ENCODE results near the gene POLN.

GRCh38 chr4:2077537-2078460, 164.1 kb downstream of the POLN start:
- TF ChIP-seq TAF1 (IDR thresholded peaks at IDR 0.05; ENCODE audit: borderline replicate concordance, insufficient read depth, low read length) (no peak), SIN3A (IDR thresholded peaks at IDR 0.05; ENCODE audit: borderline replicate concordance, insufficient read depth, low read length) (no peak), POLR2AphosphoS5 (IDR thresholded peaks at IDR 0.05; ENCODE audit: low read depth, low read length) (no peak), FOXP2 (optimal IDR thresholded peaks at IDR 0.05; ENCODE audit: borderline replicate concordance, extremely low read depth, extremely low read length, insufficient read depth) (no peak)
- TF ChIP-seq, protein P1, sequence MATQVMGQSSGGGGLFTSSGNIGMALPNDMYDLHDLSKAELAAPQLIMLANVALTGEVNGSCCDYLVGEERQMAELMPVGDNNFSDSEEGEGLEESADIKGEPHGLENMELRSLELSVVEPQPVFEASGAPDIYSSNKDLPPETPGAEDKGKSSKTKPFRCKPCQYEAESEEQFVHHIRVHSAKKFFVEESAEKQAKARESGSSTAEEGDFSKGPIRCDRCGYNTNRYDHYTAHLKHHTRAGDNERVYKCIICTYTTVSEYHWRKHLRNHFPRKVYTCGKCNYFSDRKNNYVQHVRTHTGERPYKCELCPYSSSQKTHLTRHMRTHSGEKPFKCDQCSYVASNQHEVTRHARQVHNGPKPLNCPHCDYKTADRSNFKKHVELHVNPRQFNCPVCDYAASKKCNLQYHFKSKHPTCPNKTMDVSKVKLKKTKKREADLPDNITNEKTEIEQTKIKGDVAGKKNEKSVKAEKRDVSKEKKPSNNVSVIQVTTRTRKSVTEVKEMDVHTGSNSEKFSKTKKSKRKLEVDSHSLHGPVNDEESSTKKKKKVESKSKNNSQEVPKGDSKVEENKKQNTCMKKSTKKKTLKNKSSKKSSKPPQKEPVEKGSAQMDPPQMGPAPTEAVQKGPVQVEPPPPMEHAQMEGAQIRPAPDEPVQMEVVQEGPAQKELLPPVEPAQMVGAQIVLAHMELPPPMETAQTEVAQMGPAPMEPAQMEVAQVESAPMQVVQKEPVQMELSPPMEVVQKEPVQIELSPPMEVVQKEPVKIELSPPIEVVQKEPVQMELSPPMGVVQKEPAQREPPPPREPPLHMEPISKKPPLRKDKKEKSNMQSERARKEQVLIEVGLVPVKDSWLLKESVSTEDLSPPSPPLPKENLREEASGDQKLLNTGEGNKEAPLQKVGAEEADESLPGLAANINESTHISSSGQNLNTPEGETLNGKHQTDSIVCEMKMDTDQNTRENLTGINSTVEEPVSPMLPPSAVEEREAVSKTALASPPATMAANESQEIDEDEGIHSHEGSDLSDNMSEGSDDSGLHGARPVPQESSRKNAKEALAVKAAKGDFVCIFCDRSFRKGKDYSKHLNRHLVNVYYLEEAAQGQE (IDR thresholded peaks at IDR 0.05; ENCODE audit: insufficient read depth in 1 of 2, low read depth in 2 of 2, low read length in 2 of 2): no peak
